HG02943 (cell line): ENCODE results near the gene RRP1B.
A peak's percentile ranks its signal among the peaks of the same experiment; 100 is the strongest.
"Not testable (repeated sequence)": the region's sequence is repeated elsewhere in the genome, so short reads cannot be mapped to it uniquely, and the experiment has no call there.

Source experiments
- ATAC-seq: cut with Tn5 transposase; IDR thresholded peaks from one replicate; pipeline ENCODE4 v1.9.1; 2021; ENCODE audit warnings: mild to moderate bottlenecking, low read depth, moderate library complexity; ENCODE audit not compliant: unreplicated experiment

Gene RRP1B

DNA sequence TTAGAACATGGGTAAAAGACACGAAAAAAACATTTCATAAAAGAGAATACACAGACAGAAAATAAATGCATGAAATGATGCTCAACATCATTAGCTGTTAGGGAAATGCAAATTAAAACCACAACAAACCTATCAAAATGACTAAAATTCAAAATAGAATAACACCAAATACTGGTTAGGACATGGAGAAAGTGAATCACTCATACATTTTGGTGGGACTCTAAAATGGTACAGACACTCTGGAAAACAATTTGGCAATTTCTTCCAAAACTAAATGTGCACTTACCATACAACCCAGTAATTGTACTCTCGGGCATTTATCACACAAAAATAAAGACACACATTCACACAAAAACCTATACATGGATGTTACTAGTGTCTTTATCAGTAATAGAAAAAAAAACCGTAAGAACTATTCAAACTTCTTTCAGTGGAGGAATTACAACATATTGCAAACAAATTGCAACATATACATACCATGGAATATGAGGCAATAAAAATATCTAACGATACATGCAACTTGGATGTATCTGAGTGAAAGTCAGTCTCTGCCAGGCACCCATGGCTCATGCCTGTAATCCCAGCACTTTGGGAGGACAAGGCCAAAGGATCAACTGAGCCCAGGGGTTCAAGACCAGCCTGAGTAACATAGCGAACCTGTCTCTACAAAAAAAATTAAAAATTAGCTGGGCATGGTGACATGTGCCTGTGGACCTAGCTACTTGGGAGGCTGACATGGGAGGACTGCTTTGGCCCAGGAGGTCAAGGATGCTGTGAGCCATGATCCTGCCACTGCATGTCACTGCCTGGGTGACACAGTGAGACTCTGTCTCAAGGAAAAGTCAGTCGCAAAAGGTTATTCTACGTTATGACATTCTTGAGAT lies 19.6 kb upstream of the RRP1B start:
- ATAC-seq: no peak

GRCh38 chr21:43640400-43640799 lies 19.0 kb upstream of the RRP1B start:
- ATAC-seq: no peak

GRCh38 chr21:43643193-43643592 lies 16.2 kb upstream of the RRP1B start:
- no peak for ATAC-seq

- no peak for ATAC-seq
These were observed 15.3 kb upstream of the RRP1B start for GRCh38 chr21:43644071-43644470.

- ATAC-seq: no peak
These were observed 14.8 kb upstream of the RRP1B start for GRCh38 chr21:43644609-43645008.

DNA sequence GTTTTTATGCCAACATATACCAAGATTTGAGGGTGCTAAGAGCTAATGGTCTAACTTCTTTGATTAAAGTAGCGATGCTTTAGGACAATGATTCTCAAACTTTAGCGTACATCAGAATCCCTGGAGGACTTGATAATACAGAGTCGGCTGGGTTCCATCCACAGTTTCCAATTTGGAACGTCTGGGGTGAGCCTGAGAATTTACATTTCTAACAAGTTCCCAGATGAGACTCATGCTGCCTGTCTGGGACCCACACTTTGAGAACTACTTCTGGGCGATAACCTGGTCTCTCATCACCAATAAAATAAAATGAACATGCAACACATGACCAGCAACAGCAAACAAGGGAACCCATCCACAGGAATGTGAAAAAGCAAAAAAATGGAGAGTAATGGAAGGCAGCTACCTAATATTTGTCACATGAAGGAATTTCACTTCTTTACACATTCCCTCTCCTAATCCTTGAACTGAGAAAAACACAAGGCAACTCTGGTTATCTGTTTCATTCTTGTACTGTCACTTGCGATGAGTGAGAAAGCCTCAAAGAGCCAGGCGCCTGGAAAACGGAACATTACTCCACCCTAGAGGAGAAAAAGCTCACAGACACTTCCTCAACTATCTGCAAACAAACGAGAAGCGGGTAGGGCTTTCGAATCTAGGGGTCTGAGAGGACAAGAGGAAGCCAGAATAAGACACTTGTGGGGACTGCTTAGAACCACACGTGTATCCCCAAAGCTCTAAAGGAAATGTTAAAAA lies 14.0 kb upstream of the RRP1B start:
- ATAC-seq: no peak

DNA sequence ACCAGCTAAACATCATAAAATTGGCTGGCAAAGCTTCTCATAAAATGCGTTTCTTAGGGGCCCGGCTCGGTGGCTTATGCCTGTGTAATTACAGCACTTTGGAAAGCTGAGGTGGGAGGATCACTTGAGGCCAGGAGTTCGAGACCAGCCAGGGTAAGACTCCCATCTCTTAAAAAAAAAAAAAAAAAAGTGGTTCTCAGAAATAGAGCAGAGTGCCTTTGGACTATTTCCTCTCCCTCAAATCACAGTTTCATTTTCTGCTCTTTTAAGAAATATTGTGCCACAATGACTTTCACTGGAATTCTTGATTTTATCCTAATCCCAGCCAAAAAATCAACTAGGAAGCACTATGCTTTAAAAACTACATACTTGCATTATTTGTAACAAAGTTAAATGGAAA lies 13.4 kb upstream of the RRP1B start:
- no peak for ATAC-seq

- peak; percentile 66 for ATAC-seq
These were observed 12.7 kb upstream of the RRP1B start for GRCh38 chr21:43646550-43647260.

DNA sequence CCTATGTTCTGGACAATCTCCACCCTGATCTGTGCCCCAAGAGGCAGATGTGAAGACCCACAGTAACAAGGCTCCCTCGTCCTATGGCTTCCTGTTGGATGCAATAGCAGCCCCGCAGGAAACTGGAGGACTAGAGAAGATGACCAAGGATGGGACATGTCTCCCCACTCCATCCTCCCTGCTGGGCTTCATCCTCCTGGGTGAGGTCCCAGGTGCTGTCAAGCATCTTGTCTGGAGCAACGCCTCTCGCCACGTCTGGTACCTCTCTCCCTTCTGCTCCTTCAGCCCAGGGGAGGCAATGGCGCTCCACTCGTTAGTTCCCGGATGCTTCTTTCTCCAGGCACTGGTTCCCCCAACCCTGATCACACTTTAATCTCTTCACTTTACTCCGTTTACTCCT lies 11.2 kb upstream of the RRP1B start:
- no peak for ATAC-seq

GRCh38 chr21:43651926-43652325 lies 7.4 kb upstream of the RRP1B start:
- ATAC-seq: not testable (repeated sequence)

GRCh38 chr21:43652616-43653015 lies 6.7 kb upstream of the RRP1B start:
- no peak for ATAC-seq

DNA sequence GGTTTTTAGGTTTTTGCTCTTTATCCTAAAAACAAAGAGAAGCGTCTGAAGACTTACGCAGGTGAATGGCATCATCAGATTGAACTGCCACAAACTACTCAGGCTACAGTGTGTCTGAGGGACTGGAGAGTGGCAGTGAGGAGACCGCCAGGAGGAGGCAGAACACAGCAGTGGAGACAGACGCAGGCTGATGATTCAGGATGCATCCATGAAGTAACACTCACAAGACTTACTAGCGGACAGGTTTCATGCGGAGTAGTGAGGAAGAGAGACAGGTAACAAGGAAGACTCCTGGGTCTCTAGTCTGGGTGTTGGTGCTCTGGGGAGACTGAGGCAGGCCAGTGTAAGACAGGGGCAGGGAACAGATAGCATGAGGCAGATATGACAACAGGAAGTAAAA lies 5.7 kb upstream of the RRP1B start:
- no peak for ATAC-seq

DNA sequence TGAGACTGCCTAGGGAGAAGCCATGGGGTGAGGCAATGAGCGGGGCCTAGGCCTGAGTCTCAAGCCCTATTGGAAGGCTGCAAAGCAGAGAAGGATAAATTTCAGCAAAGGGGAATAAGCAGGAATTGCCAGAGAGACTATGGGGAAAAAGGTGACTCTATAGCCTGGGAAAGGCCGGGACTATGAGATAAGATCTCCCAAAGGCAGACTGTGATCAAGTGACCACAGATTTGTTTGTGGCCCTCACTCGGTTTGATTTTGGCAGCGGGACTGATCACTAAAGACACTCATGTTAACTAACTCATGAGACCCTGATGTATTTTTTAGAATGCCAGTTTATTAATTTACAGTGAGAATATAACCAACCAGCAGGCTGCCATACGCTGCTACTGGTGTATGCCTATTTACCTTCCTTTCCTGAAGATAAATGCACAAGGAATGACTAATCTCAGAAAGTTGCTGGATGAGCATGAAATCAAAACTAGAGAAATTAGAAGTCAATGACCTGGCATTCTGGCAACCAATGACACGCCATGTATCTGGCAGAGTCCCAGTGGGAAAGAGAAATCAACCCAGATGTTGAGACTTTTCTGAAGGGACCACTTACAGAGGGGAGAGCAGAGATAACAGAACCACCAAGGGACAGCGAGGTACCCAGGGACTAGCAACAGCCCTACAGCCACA lies 4.4 kb upstream of the RRP1B start:
- no peak for ATAC-seq

DNA sequence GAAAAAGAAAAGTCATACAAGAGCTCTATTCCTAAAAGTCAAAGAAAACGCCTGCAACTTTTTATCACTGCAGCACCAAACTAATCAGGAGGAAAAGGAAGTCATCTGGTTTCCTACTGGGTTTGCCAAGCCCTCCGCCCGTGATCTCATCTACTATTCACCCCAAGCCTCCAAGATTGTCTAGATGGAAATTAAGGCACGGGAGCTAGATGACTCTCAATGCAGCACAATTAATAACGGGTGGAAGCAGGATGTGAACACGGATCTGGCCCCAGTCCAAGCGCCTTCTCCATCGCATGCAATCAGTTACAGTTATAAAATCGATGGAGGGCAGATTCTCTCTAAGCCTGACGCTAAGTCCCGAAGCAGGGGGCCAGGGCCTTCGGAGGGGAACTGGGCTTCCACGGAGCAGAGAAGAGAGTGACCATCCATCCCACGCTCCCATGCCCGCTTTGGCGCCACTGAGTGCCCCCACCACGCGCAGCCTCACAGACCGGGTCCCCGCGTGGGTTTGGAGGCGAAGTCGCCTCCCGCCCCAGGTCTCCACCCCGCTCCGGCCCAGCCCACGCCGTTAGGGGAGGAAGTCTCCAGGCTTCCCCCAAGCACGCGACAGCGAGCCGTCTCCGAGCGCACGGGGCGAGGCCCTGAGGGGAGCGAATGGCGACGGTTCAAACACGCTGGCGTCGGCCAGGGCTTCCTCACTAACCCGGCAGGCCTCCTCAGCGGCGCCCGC lies 1.8 kb upstream of the RRP1B start:
- ATAC-seq: no peak

- no peak for ATAC-seq
These were observed 1.1 kb upstream of the RRP1B start for GRCh38 chr21:43658088-43658741.

GRCh38 chr21:43658769-43659135 lies 608 bp upstream of the RRP1B start:
- no peak for ATAC-seq

DNA sequence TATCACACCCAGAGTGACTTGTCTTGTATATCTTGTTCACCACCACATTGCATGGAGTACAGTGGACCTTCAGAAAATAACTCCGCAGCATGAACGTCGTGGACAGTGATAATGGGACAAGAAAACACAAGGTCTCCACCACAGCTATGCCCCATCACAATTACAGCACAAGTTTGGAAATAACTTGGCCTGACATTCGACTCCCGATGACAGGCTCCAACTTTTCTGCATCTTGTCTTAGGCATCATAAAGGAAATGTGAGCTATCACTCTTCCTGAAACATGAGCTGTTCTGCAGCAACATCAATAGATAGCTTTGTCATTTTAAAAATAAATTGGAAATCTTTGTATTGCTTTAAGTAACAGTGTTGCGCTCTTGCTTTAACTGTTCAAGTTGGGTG lies 2.9 kb downstream of the RRP1B start:
- no peak for ATAC-seq

DNA sequence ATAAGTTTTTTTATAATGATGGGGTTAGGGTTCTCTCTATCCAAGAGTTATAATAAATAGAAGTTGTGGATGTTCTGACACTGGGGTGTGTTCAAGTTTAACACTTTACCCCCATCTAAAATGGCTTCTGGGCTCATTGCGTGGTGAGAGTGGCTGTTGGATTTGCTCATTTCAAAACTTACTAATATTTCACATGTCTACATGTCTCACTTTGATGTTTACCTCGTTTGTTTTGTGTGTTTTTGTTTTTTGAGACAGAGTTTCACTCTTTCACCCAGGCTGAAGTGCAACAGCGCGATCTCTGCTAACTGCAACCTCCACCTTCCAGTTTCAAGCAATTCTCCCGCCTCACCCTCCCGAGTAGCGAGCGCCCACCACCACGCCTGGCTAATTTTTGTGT lies 3.7 kb downstream of the RRP1B start:
- no peak for ATAC-seq

DNA sequence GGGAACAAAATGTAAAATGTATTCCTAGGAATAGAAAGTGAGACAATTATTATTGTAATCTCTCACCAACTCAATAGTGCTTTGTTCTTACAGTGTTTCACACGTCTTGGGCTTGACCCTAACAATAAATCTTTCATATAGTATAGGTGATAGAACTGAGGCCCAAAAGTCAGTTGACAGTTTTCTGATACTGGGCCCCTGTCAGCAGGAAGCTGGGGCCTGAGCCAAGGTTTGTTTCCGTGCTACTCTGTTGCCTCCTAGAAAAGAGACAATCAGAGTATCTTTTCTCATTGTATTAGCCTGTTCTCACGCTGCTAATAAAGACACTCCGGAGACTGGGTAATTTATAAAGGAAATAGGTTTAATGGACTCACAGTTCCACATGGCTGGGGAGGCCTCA lies 5.0 kb downstream of the RRP1B start:
- no peak for ATAC-seq

GRCh38 chr21:43665879-43666278 lies 6.5 kb downstream of the RRP1B start:
- no peak for ATAC-seq
